ENCODE data around the gene LYPD6.

DNA sequence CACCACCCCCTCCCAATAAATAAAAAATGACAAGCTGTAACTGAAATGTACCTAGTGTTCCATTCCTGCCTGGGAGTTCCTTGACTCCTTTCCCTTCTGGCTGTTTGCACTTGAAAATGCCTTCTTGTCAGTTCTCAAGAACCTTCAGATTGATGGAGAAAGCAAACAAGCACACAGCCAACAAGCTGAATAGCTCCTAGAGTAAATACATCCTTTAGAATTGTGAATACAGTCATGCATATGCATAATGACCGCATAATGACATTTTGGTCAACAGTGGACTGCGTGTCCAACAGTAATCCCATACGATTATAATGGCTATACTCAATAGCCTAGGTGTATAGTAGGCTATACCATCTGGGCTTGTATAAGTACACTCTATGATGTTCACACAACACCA lies 97.0 kb downstream of the LYPD6 start:
- TF ChIP-seq, protein P1, sequence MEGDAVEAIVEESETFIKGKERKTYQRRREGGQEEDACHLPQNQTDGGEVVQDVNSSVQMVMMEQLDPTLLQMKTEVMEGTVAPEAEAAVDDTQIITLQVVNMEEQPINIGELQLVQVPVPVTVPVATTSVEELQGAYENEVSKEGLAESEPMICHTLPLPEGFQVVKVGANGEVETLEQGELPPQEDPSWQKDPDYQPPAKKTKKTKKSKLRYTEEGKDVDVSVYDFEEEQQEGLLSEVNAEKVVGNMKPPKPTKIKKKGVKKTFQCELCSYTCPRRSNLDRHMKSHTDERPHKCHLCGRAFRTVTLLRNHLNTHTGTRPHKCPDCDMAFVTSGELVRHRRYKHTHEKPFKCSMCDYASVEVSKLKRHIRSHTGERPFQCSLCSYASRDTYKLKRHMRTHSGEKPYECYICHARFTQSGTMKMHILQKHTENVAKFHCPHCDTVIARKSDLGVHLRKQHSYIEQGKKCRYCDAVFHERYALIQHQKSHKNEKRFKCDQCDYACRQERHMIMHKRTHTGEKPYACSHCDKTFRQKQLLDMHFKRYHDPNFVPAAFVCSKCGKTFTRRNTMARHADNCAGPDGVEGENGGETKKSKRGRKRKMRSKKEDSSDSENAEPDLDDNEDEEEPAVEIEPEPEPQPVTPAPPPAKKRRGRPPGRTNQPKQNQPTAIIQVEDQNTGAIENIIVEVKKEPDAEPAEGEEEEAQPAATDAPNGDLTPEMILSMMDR (IDR thresholded peaks at IDR 0.05) = no peak
- TF ChIP-seq POLR2A (IDR thresholded peaks at IDR 0.05) (no peak), POLR2AphosphoS5 (IDR thresholded peaks at IDR 0.05) (no peak), EP300 (IDR thresholded peaks at IDR 0.05) (no peak)
